ENCODE measurements around the gene TEX11.

DNA sequence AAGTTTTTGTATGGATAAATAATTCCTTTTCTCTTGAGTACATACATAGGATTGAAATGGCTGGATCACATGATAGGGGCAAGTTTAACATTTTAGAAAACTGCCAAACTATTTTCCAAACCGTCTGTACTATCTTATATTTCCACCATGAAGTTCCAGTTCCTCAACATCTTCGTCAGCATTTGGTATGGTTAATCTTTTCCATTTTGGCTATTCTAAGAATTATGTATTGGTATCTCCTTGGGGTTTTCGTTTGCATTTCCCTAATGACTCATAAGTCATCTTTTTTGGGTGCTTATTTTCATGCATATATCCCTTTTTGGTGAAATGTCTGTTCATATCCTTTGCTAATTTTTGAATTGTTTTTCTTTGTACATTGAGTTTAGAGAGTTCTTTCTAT lies 236.2 kb downstream of the TEX11 start:
- no peak for TF ChIP-seq MTA1 (IDR thresholded peaks at IDR 0.05; ENCODE audit: borderline replicate concordance)
- TF ChIP-seq HNRNPL (IDR thresholded peaks at IDR 0.05; ENCODE audit: low read depth, low read length) = no peak

All from K562 (cell line).